SK-N-DZ (cell line): Measurements from ENCODE around the gene HOTAIR.

ENCODE experiments used
- DNase-seq: peaks from one replicate; pipeline ENCODE4 v3.0.0-alpha.2; 2015; ENCODE audit warnings: low spot score

The HOTAIR gene

GRCh38 chr12:53961025-53961761 lies 13.6 kb downstream of the HOTAIR start:
- DNase-seq, result no peak

DNA sequence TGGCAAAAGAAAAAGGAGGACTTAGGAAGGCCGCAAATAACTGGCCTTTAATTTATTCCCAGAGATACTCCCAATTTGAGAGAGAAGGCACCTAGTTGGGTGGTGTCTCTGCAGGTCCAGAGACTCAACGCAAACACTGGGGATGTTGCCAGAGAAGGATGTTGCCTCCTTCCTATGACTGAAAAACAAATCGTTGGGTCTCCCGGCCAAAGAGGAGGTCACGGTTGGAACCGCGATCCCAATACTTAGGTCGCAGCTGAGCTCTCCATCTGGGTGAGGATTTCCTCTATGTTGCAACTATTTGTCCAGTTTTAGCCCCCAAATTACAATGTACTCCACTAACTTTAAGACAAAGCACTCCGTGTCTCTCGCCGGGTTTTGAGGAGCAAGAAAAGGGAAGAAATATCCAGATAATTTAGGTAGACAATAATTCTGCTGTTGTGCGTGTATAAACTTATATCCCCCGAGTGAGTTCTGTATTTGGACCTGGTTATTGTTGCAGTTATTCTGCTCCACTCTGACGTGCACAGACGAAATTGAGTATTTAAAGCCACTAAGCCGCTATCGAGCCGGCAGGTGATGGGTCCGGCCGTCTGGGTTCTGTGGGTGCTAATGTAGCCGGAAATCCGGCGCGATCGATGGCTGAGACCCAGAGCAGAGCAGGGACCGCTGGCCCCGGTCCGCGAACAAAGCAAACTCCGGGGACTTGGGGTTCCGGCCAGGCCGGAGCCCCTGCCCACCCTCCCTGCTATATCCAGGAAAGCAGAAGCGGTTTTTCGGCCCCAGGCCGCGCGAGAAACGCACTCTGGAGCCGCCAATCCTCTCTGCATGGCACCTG lies 14.3 kb downstream of the HOTAIR start:
- no peak for DNase-seq

- no peak for DNase-seq
Observed at GRCh38 chr12:53959314-53959713, 15.4 kb downstream of the HOTAIR start.

GRCh38 chr12:53958128-53958527 lies 16.6 kb downstream of the HOTAIR start:
- DNase-seq, result no peak

- no peak for DNase-seq
Observed at GRCh38 chr12:53956914-53957536, 17.7 kb downstream of the HOTAIR start.

DNA sequence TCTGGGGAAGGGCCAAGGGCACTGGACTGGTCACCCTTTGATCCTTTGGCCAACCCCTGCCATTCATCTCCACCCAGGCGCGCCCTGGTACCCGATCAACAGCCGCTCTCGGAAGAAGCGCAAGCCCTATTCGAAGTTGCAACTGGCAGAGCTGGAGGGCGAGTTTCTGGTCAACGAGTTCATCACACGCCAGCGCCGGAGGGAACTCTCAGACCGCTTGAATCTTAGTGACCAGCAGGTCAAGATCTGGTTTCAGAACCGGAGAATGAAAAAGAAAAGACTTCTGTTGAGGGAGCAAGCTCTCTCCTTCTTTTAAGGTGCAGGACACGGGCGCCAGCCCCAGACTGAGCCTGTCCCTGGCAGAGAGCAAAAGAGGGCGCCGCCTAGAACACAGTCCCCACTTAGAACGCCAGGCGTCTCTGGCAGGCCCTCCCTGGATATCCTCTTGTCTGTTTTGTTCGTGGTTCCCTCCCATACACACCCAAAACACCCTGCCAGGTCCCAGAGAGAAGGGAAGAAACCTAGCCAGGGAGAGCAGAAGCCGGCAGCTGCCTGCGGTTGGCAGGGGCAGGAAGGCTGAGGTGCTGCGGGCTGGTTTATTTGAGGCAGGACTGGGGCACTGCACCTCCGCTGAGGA lies 18.4 kb downstream of the HOTAIR start:
- no peak for DNase-seq

DNA sequence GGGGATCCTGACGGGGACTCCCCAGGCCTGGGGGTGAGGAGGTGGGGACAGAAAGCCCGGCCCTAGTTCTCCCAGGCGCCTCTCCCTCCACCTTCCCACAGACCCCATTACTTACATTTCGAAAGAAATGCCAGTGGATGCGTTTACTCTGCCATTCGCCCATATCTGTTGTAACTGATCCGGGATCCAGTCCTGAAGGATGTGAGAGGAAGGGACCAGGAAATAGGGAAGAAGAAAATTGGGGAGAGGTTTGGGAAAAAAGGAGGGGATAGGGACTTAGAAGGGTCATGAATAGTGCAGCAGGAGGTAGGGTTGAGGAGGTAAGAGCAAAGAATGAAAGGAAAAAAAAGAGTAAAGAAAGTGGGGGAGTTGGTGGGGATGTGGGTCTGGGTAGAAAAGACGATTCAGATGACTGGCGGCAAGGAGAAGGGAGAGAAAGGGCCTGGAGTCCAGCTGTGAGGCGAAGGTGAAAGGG lies 18.9 kb downstream of the HOTAIR start:
- DNase-seq, result no peak

- no peak for DNase-seq
Observed at GRCh38 chr12:53955036-53955775, 19.5 kb downstream of the HOTAIR start.

- DNase-seq, result no peak
Observed at GRCh38 chr12:53954694-53955035, 20.1 kb downstream of the HOTAIR start, which contains the start of gene HOXC12. Gene HOXC12 (plus strand): TSS chr12:53954903. CDS start chr12:53954930, 27 bp downstream.

- DNase-seq, result no peak
Observed at GRCh38 chr12:53953831-53954693, 20.7 kb downstream of the HOTAIR start.

- DNase-seq, result no peak
Observed at GRCh38 chr12:53952871-53953734, 21.7 kb downstream of the HOTAIR start.

- no peak for DNase-seq
Observed at GRCh38 chr12:53952335-53952694, 22.4 kb downstream of the HOTAIR start.

- no peak for DNase-seq
Observed at GRCh38 chr12:53951577-53952334, 23.0 kb downstream of the HOTAIR start.

DNA sequence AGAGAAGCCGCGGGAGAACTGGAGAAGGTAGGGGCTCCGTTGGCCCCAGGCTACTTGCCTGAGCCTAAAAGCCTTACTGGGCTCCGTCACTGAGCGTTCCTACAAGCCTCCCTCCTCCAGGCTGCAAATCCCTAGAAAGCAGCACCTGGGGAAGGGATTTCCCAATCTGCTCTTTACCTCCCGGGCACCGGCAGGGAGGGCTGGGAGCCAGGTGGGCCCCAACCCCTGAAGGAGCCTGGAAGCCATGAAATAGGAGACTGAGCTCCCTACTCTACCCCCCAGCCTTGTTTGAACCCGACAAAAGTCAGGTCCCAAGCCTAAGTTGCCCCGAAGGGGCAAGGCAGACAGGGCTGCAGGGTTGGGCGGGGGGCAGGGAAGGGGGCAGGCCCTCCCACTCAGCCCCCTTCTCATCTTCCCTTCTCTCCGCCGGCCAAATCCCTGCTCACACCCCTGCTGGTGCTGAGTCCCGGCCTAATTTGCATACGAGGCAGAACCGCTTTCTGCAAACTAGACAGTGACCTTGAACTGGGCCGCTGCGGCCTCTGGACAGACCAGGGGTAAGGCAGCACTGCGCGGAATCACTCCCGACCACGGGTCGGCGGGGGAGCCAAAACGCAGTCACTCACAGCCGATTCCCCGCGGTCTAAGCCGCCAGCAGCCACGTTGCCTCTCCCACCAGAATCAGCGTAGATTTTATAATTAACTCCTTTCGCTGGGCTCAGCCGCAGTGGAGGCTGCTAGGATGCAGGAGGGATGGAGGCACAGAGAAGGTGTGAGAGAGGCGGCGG lies 23.8 kb downstream of the HOTAIR start:
- DNase-seq, result no peak

GRCh38 chr12:53950437-53950773 lies 24.3 kb downstream of the HOTAIR start:
- no peak for DNase-seq

- no peak for DNase-seq
Observed at GRCh38 chr12:53949631-53950436, 24.9 kb downstream of the HOTAIR start.
